BLaER1 (cell line): ENCODE data around the gene PRSS33.

Experiments
- H3K27ac ChIP-seq: shearing (Covaris generic); formaldehyde crosslinking; 2 replicates; pipeline ENCODE4 v1.8.1; 2022
- H3K27me3 ChIP-seq: shearing (Covaris generic); formaldehyde crosslinking; 2 replicates; pipeline ENCODE4 v1.8.1; 2022
- H3K36me3 ChIP-seq: shearing (Covaris generic); formaldehyde crosslinking; 2 replicates; pipeline ENCODE4 v1.8.1; 2022
- H3K4me1 ChIP-seq: shearing (Covaris generic); formaldehyde crosslinking; 2 replicates; pipeline ENCODE4 v1.8.1; 2022
- H3K4me2 ChIP-seq: shearing (Covaris generic); formaldehyde crosslinking; 2 replicates; pipeline ENCODE4 v1.8.1; 2022
- H3K4me3 ChIP-seq: shearing (Covaris generic); formaldehyde crosslinking; 2 replicates; pipeline ENCODE4 v1.8.1; 2022
- H3K9ac ChIP-seq: shearing (Covaris generic); formaldehyde crosslinking; 2 replicates; pipeline ENCODE4 v1.8.1; 2022
- H3K9me3 ChIP-seq: shearing (Covaris generic); formaldehyde crosslinking; 2 replicates; pipeline ENCODE4 v1.8.1; 2022
- H4K20me1 ChIP-seq: shearing (Covaris generic); formaldehyde crosslinking; 2 replicates; pipeline ENCODE4 v1.8.1; 2022
- Cebpa-rat ChIP-seq: shearing (Covaris generic); IDR thresholded peaks from 2 replicates; pipeline ENCODE4 v1.8.1; 2022

PRSS33 gene

DNA sequence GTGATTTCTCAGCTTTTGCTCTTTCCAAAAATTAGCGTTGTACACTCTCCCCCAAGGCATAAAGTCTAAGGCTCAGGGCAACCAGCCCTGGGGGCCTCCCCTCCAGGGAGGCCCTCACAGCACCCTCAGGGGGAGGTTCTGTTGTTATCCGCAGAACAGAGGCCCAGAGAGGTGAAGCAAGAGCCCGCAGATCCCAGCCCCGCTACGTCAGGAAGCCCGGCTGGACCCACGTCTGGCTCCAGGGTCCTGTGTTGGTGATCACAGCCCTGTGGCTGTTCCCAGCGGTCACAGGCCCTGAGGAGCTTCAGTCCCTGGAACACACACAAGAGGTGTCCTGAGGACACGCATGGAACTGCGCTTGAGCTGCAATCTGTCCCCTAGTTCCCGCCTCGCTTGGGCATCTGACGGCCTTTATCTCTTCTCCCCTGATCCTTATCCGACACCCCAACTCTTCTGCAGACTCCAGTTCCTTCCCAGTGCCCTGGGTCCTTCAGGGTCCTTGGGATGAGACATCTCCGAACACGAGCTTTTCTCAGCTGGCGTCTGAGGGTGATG lies 41.6 kb upstream of the PRSS33 start:
- Histone ChIP-seq H3K4me2 (no peak overlapping the region), H3K27ac (no peak overlapping the region), H3K27me3 (no peaks in the 10 kb centered on the region), H3K4me3 (no peak overlapping the region), H3K9ac (no peak overlapping the region), H3K9me3 (no peaks in the 10 kb centered on the region), H3K36me3 (no peaks in the 10 kb centered on the region), H3K4me1 (peaks cover 16% of the 10 kb centered on the region), H4K20me1 (no peaks in the 10 kb centered on the region)
- no peak for TF ChIP-seq Cebpa-rat

DNA sequence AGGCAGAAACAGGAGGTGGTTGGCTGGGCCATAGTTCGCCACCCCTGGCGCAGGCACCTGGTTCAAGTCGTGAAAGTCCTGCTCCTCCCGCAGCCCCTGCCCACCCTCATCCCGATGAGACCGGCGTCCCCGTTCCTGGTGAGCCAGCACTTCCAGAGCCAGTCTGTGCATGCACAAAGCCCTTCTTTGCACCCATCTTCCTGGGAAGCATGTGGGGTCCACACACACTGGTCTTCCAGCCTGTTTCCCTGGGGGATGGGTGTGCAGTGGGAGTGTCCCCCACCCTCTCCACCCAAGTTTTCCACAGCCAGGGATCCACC lies 41.1 kb upstream of the PRSS33 start:
- no peak for TF ChIP-seq Cebpa-rat
- Histone ChIP-seq H3K36me3 (no peaks in the 10 kb centered on the region), H4K20me1 (no peaks in the 10 kb centered on the region), H3K9me3 (no peaks in the 10 kb centered on the region), H3K27ac (no peak overlapping the region), H3K9ac (no peak overlapping the region), H3K27me3 (no peaks in the 10 kb centered on the region), H3K4me3 (no peak overlapping the region), H3K4me2 (no peak overlapping the region), H3K4me1 (peaks cover 16% of the 10 kb centered on the region)

DNA sequence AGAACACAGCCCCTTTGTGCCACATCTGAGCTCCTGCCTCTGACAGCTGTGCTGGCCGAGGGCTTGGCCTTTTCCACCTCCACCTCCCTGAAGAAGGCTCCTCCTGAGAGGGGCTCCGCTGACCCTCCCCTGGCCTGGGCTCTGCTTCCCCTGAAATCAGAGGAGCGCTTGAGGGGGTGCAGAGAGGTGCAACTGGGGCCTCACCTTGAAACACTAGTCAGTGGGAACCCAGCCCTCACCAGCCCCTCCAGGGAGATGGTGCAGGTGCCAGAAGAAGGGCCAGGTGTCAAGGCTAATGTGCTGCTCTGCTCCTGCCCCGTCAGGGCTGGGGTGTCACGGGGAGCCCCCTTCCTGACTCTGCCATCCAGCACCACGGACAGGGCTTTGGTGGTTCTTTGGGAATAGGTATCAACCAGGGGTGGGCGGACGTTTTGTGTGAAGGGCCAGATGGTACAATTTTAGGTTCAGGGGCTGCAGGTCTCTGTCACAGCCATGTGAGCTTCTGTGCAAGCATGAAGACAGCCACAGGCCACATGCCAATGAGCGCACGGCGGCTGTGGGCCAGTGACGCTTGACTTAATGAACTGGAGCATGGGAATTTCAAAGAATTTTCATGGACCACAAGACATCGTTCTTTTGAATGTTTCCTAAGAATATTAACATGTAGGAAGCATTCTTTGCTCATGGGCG lies 40.6 kb upstream of the PRSS33 start:
- no peak for TF ChIP-seq Cebpa-rat
- H3K9ac ChIP-seq = no peak overlapping the region
- H3K4me1 ChIP-seq = peaks cover 16% of the 10 kb centered on the region
- no peaks in the 10 kb centered on the region for H3K9me3 ChIP-seq
- H4K20me1 ChIP-seq = no peaks in the 10 kb centered on the region
- H3K4me2 ChIP-seq = no peak overlapping the region
- H3K36me3 ChIP-seq = no peaks in the 10 kb centered on the region
- no peak overlapping the region for H3K4me3 ChIP-seq
- no peaks in the 10 kb centered on the region for H3K27me3 ChIP-seq
- H3K27ac ChIP-seq = no peak overlapping the region

DNA sequence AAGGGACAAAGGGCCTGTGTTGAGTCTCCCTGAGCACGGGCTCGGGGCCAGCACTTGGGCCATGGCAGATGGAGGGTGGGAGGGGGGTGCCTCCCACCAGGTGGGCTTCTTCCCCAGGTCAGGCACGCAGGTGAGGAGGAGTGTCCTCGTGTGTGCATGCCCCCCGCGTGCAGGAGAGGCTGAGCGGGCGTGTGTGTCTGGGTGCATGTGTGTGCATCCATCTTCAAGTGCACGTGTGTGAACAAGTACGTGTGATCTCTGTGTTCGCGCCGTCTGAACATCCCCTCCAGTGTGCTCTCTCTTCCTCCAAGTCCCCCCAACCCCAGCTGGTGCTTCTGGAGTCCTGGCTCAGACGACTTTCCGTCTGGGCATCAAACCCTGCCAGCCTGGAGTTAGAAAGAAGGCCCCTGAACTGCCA lies 40.0 kb upstream of the PRSS33 start:
- H3K9ac ChIP-seq = no peak overlapping the region
- H3K36me3 ChIP-seq = no peaks in the 10 kb centered on the region
- peaks cover 16% of the 10 kb centered on the region for H3K4me1 ChIP-seq
- no peak overlapping the region for H3K27ac ChIP-seq
- no peaks in the 10 kb centered on the region for H3K27me3 ChIP-seq
- H4K20me1 ChIP-seq = no peaks in the 10 kb centered on the region
- H3K9me3 ChIP-seq = no peaks in the 10 kb centered on the region
- no peak overlapping the region for H3K4me2 ChIP-seq
- H3K4me3 ChIP-seq = no peak overlapping the region
- TF ChIP-seq Cebpa-rat = no peak

DNA sequence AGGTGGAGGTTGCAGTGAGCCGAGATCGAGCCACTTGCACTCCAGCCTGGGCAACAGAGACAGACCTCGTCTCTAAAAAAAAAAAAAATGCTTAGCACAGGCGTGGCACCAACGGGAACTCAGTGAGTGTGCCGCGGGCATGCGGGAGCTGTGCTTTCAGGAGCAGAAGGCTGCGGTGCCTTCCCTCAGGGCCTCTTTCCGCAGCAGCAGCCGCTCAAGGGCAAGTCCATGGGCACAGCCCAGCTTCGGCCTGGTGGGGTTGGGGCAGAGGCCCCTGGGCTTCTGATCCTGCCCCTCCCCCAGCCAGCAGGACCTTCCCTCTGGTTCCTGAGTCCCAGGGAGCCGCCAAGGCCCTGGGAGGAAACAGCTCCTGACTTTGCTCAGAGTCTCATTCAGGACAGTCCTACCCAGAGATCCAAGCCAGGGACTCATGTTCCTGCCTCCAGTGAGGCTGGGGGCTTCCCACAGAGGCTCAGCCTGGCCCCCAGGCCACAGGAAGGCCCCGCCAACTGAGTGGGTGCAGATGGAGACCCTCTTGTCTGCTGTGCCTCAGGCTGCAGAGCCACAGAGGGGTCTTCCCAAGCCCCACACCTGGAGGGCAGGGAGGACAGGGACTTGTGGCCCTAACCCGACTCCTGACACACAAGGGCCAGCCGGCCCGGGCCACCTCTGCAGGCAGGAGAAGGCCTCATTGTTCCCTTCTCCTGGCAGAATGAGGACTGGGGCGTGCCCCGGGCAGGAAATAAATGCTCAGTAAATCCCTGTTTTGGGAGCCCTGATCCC lies 39.4 kb upstream of the PRSS33 start:
- no peak overlapping the region for H3K9ac ChIP-seq
- peaks cover 16% of the 10 kb centered on the region for H3K4me1 ChIP-seq
- H3K4me3 ChIP-seq = no peak overlapping the region
- no peaks in the 10 kb centered on the region for H3K27me3 ChIP-seq
- H3K9me3 ChIP-seq = no peaks in the 10 kb centered on the region
- no peaks in the 10 kb centered on the region for H4K20me1 ChIP-seq
- H3K36me3 ChIP-seq = no peaks in the 10 kb centered on the region
- no peak overlapping the region for H3K4me2 ChIP-seq
- no peak for TF ChIP-seq Cebpa-rat
- H3K27ac ChIP-seq = no peak overlapping the region

DNA sequence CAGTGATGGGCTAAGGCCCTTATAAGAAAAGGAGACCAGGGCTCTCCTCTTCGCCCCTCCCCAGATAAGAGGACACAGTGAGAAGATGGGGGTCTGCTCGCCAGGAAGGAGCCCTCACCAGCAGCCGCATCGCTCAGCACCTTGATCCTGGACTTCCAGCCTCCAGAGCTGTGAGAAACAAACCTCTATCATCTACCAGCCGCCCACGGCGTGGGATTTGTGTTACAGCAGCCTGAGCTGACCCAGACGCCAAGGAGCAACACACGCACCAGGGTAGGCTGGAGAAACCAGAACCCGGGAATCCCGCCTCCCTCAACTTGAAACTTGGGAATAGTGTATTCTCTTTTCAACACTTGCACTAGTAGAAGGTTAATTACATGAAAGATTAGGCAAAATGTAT lies 38.5 kb upstream of the PRSS33 start:
- H3K4me3 ChIP-seq = no peak overlapping the region
- H4K20me1 ChIP-seq = no peaks in the 10 kb centered on the region
- no peaks in the 10 kb centered on the region for H3K36me3 ChIP-seq
- H3K27ac ChIP-seq = no peak overlapping the region
- no peaks in the 10 kb centered on the region for H3K27me3 ChIP-seq
- H3K4me1 ChIP-seq = peaks cover 16% of the 10 kb centered on the region
- no peak overlapping the region for H3K9ac ChIP-seq
- H3K4me2 ChIP-seq = no peak overlapping the region
- H3K9me3 ChIP-seq = no peaks in the 10 kb centered on the region
- no peak for TF ChIP-seq Cebpa-rat

DNA sequence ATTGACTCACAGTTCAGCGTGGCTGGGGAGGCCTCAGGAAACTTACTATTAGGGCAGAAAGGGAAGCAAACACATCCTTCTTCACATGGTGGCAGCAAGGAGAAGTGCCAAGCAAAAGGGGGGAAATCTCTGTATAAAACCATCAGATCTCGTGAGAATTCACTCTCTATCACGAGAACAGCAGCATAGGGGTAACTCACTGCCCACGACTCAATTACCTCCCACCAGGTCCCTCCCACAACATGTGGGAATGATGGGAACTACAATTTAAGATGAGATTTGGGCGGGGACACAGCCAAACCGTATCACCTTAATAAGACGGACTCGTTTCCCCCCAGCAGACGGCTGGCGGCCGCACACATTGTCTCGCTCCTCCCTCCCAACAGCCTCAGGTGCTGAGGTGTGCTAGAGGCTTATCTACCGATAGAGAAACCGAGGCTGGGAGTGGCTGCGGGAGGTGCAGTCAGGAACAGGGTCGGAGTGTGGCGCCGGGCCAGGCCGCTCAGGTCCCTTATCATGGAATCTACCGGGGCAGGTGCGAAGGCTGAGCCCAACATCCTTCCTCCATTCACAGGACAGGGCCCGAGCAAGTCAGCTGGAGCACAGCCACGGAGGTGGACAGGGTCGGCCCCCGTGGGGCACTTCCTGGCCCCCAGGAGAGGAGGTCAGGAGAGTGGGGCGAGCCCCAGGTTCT lies 37.8 kb upstream of the PRSS33 start:
- Histone ChIP-seq H4K20me1 (0 out of 2 replicates have a peak, but pooled peaks cover 2% of the 10 kb centered on the region), H3K27me3 (no peaks in the 10 kb centered on the region), H3K4me2 (no peak overlapping the region), H3K9me3 (no peaks in the 10 kb centered on the region), H3K9ac (no peak overlapping the region), H3K27ac (no peak overlapping the region), H3K36me3 (no peaks in the 10 kb centered on the region), H3K4me3 (no peak overlapping the region), H3K4me1 (peaks cover 11% of the 10 kb centered on the region)
- TF ChIP-seq Cebpa-rat = no peak

DNA sequence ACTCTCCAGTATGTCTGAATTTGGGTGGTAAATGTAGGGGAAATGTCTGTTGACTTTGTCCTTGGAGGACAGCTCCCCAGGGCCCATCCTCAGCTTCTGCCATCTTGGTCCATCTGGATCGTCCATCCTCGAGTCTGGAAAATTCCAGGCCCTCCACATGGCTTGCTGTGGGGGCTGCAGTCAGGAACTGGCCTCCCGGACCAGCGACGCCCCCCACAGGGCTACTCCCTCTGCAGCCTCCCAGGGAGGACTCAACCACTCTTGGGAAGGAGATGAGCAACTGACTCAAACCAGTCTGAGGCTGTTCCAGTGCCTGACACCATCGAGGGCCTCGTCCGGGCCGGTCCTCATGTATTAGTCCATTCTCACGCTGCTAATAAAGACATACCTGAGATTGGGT lies 37.3 kb upstream of the PRSS33 start:
- Histone ChIP-seq H3K4me3 (no peak overlapping the region), H3K9me3 (no peaks in the 10 kb centered on the region), H3K27me3 (no peaks in the 10 kb centered on the region), H4K20me1 (0 out of 2 replicates have a peak, but pooled peaks cover 7% of the 10 kb centered on the region), H3K4me2 (no peak overlapping the region), H3K36me3 (no peaks in the 10 kb centered on the region), H3K27ac (no peak overlapping the region), H3K9ac (no peak overlapping the region), H3K4me1 (peaks cover 5% of the 10 kb centered on the region)
- TF ChIP-seq Cebpa-rat = no peak

DNA sequence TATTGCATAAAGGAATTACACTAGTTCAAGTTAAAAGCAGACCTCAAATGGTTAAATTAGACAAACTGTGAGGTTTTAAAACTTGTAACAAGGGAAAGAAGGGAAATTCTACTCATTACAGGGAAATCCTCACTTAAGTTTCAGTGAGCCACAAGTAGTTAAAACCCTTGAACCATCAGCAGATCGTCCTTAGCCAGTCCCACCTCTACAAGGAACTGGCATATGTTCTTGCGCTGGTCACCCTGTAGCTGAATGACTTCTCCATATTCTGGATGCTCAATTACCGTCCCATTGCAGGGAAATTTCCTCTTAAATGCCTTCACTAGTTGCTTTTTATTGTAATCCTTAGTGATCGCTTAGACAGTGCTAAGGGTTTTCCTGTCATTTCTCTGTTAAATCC lies 35.1 kb upstream of the PRSS33 start:
- no peak overlapping the region for H3K4me2 ChIP-seq
- no peak overlapping the region for H3K4me3 ChIP-seq
- peaks cover 11% of the 10 kb centered on the region; the same call in 1 of the 2 replicates for H3K4me1 ChIP-seq
- no peaks in the 10 kb centered on the region for H3K27me3 ChIP-seq
- H3K9me3 ChIP-seq = no peaks in the 10 kb centered on the region
- no peak overlapping the region for H3K27ac ChIP-seq
- TF ChIP-seq Cebpa-rat = no peak
- no peak overlapping the region for H3K9ac ChIP-seq
- 0 out of 2 replicates have a peak, but pooled peaks cover 7% of the 10 kb centered on the region for H4K20me1 ChIP-seq
- no peaks in the 10 kb centered on the region for H3K36me3 ChIP-seq

DNA sequence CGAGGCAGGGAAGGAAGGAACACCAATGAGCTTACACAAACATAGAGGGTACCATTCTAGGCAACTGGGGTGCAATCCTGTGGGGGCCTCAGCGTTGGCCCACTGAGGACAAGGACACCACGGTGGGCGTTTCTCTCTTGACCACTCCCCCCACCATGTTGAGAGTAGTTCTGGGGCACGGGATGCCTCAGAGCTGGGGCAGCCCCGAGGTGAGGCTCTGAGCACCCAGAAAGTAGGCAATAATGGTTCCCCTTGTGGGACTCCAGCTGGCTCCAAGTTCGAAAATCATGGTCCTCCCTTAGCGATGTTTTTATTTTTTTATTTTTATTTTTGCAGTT lies 34.8 kb upstream of the PRSS33 start:
- Histone ChIP-seq H3K36me3 (no peaks in the 10 kb centered on the region), H3K27me3 (no peaks in the 10 kb centered on the region), H3K9ac (no peak overlapping the region), H4K20me1 (0 out of 2 replicates have a peak, but pooled peaks cover 7% of the 10 kb centered on the region), H3K4me1 (peaks cover 11% of the 10 kb centered on the region; the same call in 1 of the 2 replicates), H3K9me3 (no peaks in the 10 kb centered on the region), H3K4me3 (no peak overlapping the region), H3K4me2 (no peak overlapping the region), H3K27ac (no peak overlapping the region)
- TF ChIP-seq Cebpa-rat = no peak
